ENCODE results near the gene PDAP1. TPM values are rescaled to one million over a fixed set of nuclear protein-coding genes. Genes with fewer than 3 reads are reported as not detected.
"Not testable (repeated sequence)": the region's sequence is repeated elsewhere in the genome, so short reads cannot be mapped to it uniquely, and the experiment has no call there.

PDAP1 gene
- total and polyA plus RNA-seq, 2 donors from 2014 or later, result 84.7 to 119 TPM

- FAIRE-seq, result no peak
- no peak for TF ChIP-seq CTCF (IDR thresholded peaks at IDR 0.05; ENCODE audit: borderline replicate concordance, extremely low read depth, insufficient read depth)
These were observed 17.3 kb downstream of the PDAP1 start for GRCh38 chr7:99390941-99391602.

GRCh38 chr7:99389772-99390171 lies 18.6 kb downstream of the PDAP1 start:
- intact Hi-C loops (cut with DNase I), result no loop called here
- no peak overlapping the region for H3K4me3 ChIP-seq (ENCODE audit: low read length in 3 of 3)
- no peak for TF ChIP-seq CTCF (IDR thresholded peaks at IDR 0.05; ENCODE audit: borderline replicate concordance, extremely low read depth, insufficient read depth)
- FAIRE-seq (no peak), DNase-seq (peak in 2 of 5 donors; percentile 43 to 80)
- H3K9me3 ChIP-seq (ENCODE audit: control insufficient read depth in 2 of 3, insufficient read depth in 1 of 3, low read length in 3 of 3), result no peaks in the 10 kb centered on the region
- H3K36me3 ChIP-seq (ENCODE audit: control insufficient read depth in 2 of 3, insufficient read depth in 3 of 3, low read length in 3 of 3), result peaks cover 0 to 10% (median 0%) of the 10 kb centered on the region in 3 donors
- no peaks in the 10 kb centered on the region for H3K27me3 ChIP-seq (ENCODE audit: control insufficient read depth, insufficient read depth, low read length)
- no peak overlapping the region for H3K27ac ChIP-seq (ENCODE audit: low read depth in 2 of 2, low read length in 2 of 2)
- no peak overlapping the region for H3K9ac ChIP-seq (ENCODE audit: low read length in 3 of 3)
- peaks cover 0 to 6% (median 0%) of the 10 kb centered on the region in 3 donors for H3K4me1 ChIP-seq (ENCODE audit: control insufficient read depth in 2 of 3, insufficient read depth in 2 of 3, low read depth in 1 of 3, low read length in 3 of 3)

More at GRCh38 chr7:99390941-99391602, 17.3 kb downstream of the PDAP1 start:
- Histone ChIP-seq H3K27ac (ENCODE audit: low read depth in 2 of 2, low read length in 2 of 2) (no peak overlapping the region), H3K4me3 (ENCODE audit: low read length in 3 of 3) (no peak overlapping the region), H3K9me3 (ENCODE audit: control insufficient read depth in 2 of 3, insufficient read depth in 1 of 3, low read length in 3 of 3) (no peaks in the 10 kb centered on the region), H3K27me3 (ENCODE audit: control insufficient read depth, insufficient read depth, low read length) (no peaks in the 10 kb centered on the region), H3K9ac (ENCODE audit: low read length in 3 of 3) (no peak overlapping the region), H3K36me3 (ENCODE audit: control insufficient read depth in 2 of 3, insufficient read depth in 3 of 3, low read length in 3 of 3) (peaks cover 0 to 14% (median 4%) of the 10 kb centered on the region in 3 donors), H3K4me1 (ENCODE audit: control insufficient read depth in 2 of 3, insufficient read depth in 2 of 3, low read depth in 1 of 3, low read length in 3 of 3) (peaks cover 0 to 6% (median 0%) of the 10 kb centered on the region in 3 donors)
- DNase-seq, result no peak
- intact Hi-C loops (cut with DNase I), result no loop called here

- H3K27ac ChIP-seq (ENCODE audit: low read depth in 2 of 2, low read length in 2 of 2), result no peak overlapping the region
- no peak overlapping the region for H3K9ac ChIP-seq (ENCODE audit: low read length in 3 of 3)
- TF ChIP-seq CTCF (IDR thresholded peaks at IDR 0.05; ENCODE audit: borderline replicate concordance, extremely low read depth, insufficient read depth), result no peak
- no peaks in the 10 kb centered on the region for H3K4me1 ChIP-seq (ENCODE audit: control insufficient read depth in 2 of 3, insufficient read depth in 2 of 3, low read depth in 1 of 3, low read length in 3 of 3)
- no peaks in the 10 kb centered on the region for H3K27me3 ChIP-seq (ENCODE audit: control insufficient read depth, insufficient read depth, low read length)
- intact Hi-C loops (cut with DNase I), result no loop called here
- no peaks in the 10 kb centered on the region for H3K9me3 ChIP-seq (ENCODE audit: control insufficient read depth in 2 of 3, insufficient read depth in 1 of 3, low read length in 3 of 3)
- peaks cover 0 to 10% (median 0%) of the 10 kb centered on the region in 3 donors for H3K36me3 ChIP-seq (ENCODE audit: control insufficient read depth in 2 of 3, insufficient read depth in 3 of 3, low read length in 3 of 3)
- peak in 1 of 5 donors; percentile 73 for DNase-seq
- FAIRE-seq, result no peak
- no peak overlapping the region for H3K4me3 ChIP-seq (ENCODE audit: low read length in 3 of 3)
These were observed 20.5 kb downstream of the PDAP1 start for GRCh38 chr7:99387912-99388311.

- H3K4me1 ChIP-seq (ENCODE audit: control insufficient read depth in 2 of 3, insufficient read depth in 2 of 3, low read depth in 1 of 3, low read length in 3 of 3); H3K9ac ChIP-seq (ENCODE audit: low read length in 3 of 3); H3K27me3 ChIP-seq (ENCODE audit: control insufficient read depth, insufficient read depth, low read length); H3K4me3 ChIP-seq (ENCODE audit: low read length in 3 of 3); H3K27ac ChIP-seq (ENCODE audit: low read depth in 2 of 2, low read length in 2 of 2); intact Hi-C loops (cut with DNase I); FAIRE-seq; H3K9me3 ChIP-seq (ENCODE audit: control insufficient read depth in 2 of 3, insufficient read depth in 1 of 3, low read length in 3 of 3): not testable (repeated sequence)
- H3K36me3 ChIP-seq (ENCODE audit: control insufficient read depth in 2 of 3, insufficient read depth in 3 of 3, low read length in 3 of 3), result peaks cover 0 to 10% (median 0%) of the 10 kb centered on the region in 3 donors
- peak in 1 of 5 donors; percentile 29 for DNase-seq
These were observed 21.2 kb downstream of the PDAP1 start for GRCh38 chr7:99387239-99387635.

Data from kidney (tissue), 14 donors.